Measurements from ENCODE around the gene DRC3. TPM values are rescaled to one million over a fixed set of nuclear protein-coding genes. Genes with fewer than 3 reads are reported as not detected.

Gene DRC3
- polyA plus RNA-seq, 1 donor from 2014 or later, result 1.9 TPM

DNA sequence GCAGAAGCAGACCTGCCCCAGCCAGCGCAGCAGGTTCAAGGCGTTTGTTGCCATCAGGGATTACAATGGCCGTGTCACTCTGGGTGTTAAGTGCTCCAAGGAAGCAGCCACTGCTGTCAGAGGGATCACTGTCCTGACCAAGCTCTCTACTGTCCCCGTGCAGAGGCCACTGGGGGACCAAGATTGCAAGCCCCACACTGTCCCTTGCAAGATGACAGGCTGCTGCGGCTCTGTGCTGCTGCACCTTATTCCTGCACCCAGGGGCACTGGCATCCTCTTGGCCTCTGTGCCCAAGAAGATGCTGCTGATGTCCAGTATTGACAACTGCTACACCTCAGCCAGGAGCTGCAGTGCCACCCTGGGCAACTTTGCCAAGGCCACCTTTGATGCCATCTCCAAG is 38.6 kb downstream of the DRC3 start:
- H3K27me3 ChIP-seq (ENCODE audit: insufficient read depth, low read depth, low read length), result no peaks in the 10 kb centered on the region
- no peaks in the 10 kb centered on the region for H3K79me2 ChIP-seq (replicated peaks; ENCODE audit: insufficient read depth, low read length)
- H3K9ac ChIP-seq (ENCODE audit: low read length), result no peak overlapping the region
- H2AFZ ChIP-seq (ENCODE audit: low read depth, low read length), result no peak overlapping the region
- H4K20me1 ChIP-seq (ENCODE audit: insufficient read depth), result no peaks in the 10 kb centered on the region
- H3K9me2 ChIP-seq (ENCODE audit: insufficient read depth, low read length), result no peaks in the 10 kb centered on the region
- no peaks in the 10 kb centered on the region for H3K9me3 ChIP-seq (ENCODE audit: low read length)
- no peak overlapping the region for H3K27ac ChIP-seq (ENCODE audit: low read length)
- no peaks in the 10 kb centered on the region for H3K36me3 ChIP-seq (ENCODE audit: insufficient read depth, low read length)
- H3K4me2 ChIP-seq (ENCODE audit: low read length), result no peak overlapping the region
- TF ChIP-seq POLR2AphosphoS5 (IDR thresholded peaks at IDR 0.05) (no peak), SMC3 (conservative IDR thresholded peaks at IDR 0.05; ENCODE audit: poor library complexity) (no peak), EP300 (conservative IDR thresholded peaks at IDR 0.05; ENCODE audit: poor library complexity, severe bottlenecking) (no peak), TAF1 (IDR thresholded peaks at IDR 0.05; ENCODE audit: low read depth) (no peak), RAD21 (conservative IDR thresholded peaks at IDR 0.05) (no peak), MXI1 (conservative IDR thresholded peaks at IDR 0.05; ENCODE audit: poor library complexity, severe bottlenecking) (no peak), EZH2 (IDR thresholded peaks at IDR 0.05; ENCODE audit: borderline replicate concordance, insufficient read depth, low read length, poor library complexity, severe bottlenecking) (no peak)
- TF ChIP-seq, protein P1, sequence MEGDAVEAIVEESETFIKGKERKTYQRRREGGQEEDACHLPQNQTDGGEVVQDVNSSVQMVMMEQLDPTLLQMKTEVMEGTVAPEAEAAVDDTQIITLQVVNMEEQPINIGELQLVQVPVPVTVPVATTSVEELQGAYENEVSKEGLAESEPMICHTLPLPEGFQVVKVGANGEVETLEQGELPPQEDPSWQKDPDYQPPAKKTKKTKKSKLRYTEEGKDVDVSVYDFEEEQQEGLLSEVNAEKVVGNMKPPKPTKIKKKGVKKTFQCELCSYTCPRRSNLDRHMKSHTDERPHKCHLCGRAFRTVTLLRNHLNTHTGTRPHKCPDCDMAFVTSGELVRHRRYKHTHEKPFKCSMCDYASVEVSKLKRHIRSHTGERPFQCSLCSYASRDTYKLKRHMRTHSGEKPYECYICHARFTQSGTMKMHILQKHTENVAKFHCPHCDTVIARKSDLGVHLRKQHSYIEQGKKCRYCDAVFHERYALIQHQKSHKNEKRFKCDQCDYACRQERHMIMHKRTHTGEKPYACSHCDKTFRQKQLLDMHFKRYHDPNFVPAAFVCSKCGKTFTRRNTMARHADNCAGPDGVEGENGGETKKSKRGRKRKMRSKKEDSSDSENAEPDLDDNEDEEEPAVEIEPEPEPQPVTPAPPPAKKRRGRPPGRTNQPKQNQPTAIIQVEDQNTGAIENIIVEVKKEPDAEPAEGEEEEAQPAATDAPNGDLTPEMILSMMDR (IDR thresholded peaks at IDR 0.05; ENCODE audit: poor library complexity, severe bottlenecking), result no peak
- TF ChIP-seq, protein P2, sequence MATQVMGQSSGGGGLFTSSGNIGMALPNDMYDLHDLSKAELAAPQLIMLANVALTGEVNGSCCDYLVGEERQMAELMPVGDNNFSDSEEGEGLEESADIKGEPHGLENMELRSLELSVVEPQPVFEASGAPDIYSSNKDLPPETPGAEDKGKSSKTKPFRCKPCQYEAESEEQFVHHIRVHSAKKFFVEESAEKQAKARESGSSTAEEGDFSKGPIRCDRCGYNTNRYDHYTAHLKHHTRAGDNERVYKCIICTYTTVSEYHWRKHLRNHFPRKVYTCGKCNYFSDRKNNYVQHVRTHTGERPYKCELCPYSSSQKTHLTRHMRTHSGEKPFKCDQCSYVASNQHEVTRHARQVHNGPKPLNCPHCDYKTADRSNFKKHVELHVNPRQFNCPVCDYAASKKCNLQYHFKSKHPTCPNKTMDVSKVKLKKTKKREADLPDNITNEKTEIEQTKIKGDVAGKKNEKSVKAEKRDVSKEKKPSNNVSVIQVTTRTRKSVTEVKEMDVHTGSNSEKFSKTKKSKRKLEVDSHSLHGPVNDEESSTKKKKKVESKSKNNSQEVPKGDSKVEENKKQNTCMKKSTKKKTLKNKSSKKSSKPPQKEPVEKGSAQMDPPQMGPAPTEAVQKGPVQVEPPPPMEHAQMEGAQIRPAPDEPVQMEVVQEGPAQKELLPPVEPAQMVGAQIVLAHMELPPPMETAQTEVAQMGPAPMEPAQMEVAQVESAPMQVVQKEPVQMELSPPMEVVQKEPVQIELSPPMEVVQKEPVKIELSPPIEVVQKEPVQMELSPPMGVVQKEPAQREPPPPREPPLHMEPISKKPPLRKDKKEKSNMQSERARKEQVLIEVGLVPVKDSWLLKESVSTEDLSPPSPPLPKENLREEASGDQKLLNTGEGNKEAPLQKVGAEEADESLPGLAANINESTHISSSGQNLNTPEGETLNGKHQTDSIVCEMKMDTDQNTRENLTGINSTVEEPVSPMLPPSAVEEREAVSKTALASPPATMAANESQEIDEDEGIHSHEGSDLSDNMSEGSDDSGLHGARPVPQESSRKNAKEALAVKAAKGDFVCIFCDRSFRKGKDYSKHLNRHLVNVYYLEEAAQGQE (IDR thresholded peaks at IDR 0.05; ENCODE audit: borderline replicate concordance), result no peak
- H3K4me3 ChIP-seq (ENCODE audit: low read length), result no peak overlapping the region
- H3F3A ChIP-seq (ENCODE audit: insufficient read depth, low read length, poor library complexity, severe bottlenecking), result no peaks in the 10 kb centered on the region

- Histone ChIP-seq H2AFZ (ENCODE audit: low read depth, low read length) (no peak overlapping the region), H4K20me1 (ENCODE audit: insufficient read depth) (no peaks in the 10 kb centered on the region), H3F3A (ENCODE audit: insufficient read depth, low read length, poor library complexity, severe bottlenecking) (no peaks in the 10 kb centered on the region), H3K9ac (ENCODE audit: low read length) (no peak overlapping the region), H3K79me2 (replicated peaks; ENCODE audit: insufficient read depth, low read length) (no peaks in the 10 kb centered on the region), H3K27ac (ENCODE audit: low read length) (no peak overlapping the region), H3K27me3 (ENCODE audit: insufficient read depth, low read depth, low read length) (no peaks in the 10 kb centered on the region), H3K9me3 (ENCODE audit: low read length) (no peaks in the 10 kb centered on the region), H3K4me2 (ENCODE audit: low read length) (no peak overlapping the region), H3K36me3 (ENCODE audit: insufficient read depth, low read length) (no peaks in the 10 kb centered on the region), H3K9me2 (ENCODE audit: insufficient read depth, low read length) (no peaks in the 10 kb centered on the region), H3K4me3 (ENCODE audit: low read length) (no peak overlapping the region)
- no peak for TF ChIP-seq MXI1 (conservative IDR thresholded peaks at IDR 0.05; ENCODE audit: poor library complexity, severe bottlenecking)
- TF ChIP-seq, protein P1 (IDR thresholded peaks at IDR 0.05; ENCODE audit: poor library complexity, severe bottlenecking), result no peak
- TF ChIP-seq, protein P2 (IDR thresholded peaks at IDR 0.05; ENCODE audit: borderline replicate concordance), result no peak
- TF ChIP-seq EZH2 (IDR thresholded peaks at IDR 0.05; ENCODE audit: borderline replicate concordance, insufficient read depth, low read length, poor library complexity, severe bottlenecking), result no peak
- no peak for TF ChIP-seq SMC3 (conservative IDR thresholded peaks at IDR 0.05; ENCODE audit: poor library complexity)
- TF ChIP-seq TAF1 (IDR thresholded peaks at IDR 0.05; ENCODE audit: low read depth), result no peak
- TF ChIP-seq EP300 (conservative IDR thresholded peaks at IDR 0.05; ENCODE audit: poor library complexity, severe bottlenecking), result no peak
- TF ChIP-seq POLR2AphosphoS5 (IDR thresholded peaks at IDR 0.05), result no peak
- TF ChIP-seq RAD21 (conservative IDR thresholded peaks at IDR 0.05), result no peak
These were observed 41.3 kb downstream of the DRC3 start for GRCh38 chr17:18014006-18014405.

All from neural cell (in vitro differentiated cells).